Sigmoid colon (tissue), 7 donors: ENCODE data around the gene MYL10. TPM values are rescaled to one million over a fixed set of nuclear protein-coding genes. Genes with fewer than 3 reads are reported as not detected.

Source experiments
- DNase-seq: peaks from one replicate; pipeline ENCODE4 v3.0.0-alpha.2; 2019
- H3K27ac ChIP-seq, 4 donors: fragments of 200-600 bp; sonication (generic); one replicate each; pipeline ENCODE4 v1.5.1; 2016 to 2019; ENCODE audit warnings: mild to moderate bottlenecking in 1 of 4
- H3K27me3 ChIP-seq, 3 donors: fragments of 200-600 bp; sonication (generic); one replicate each; pipeline ENCODE4 v1.5.1; 2019; ENCODE audit warnings: mild to moderate bottlenecking in 1 of 3
- H3K36me3 ChIP-seq, 4 donors: fragments of 200-600 bp; sonication (generic); one replicate each; pipeline ENCODE4 v1.5.1; 2016 to 2019
- H3K4me1 ChIP-seq, 4 donors: fragments of 200-600 bp; sonication (generic); one replicate each; pipeline ENCODE4 v1.5.1; 2017 to 2019
- H3K4me3 ChIP-seq, 4 donors: fragments of 200-600 bp; sonication (generic); one replicate each; pipeline ENCODE4 v1.5.1; 2017 to 2019; ENCODE audit warnings: mild to moderate bottlenecking in 2 of 4, moderate library complexity in 1 of 4
- H3K9me3 ChIP-seq, 4 donors: fragments of 200-600 bp in 3 of 4; sonication (generic) in 3 of 4; one replicate each; pipeline versions ENCODE4 v1.5.1 to v1.6.1; 2013 to 2019
- CTCF ChIP-seq, 4 experiments: fragments of 450-650 bp in 3 of 4; fragments of 200-600 bp in 1 of 4; IDR thresholded peaks; one replicate each; pipeline ENCODE4 v1.5.1; 2016 to 2019; ENCODE audit warnings: antibody characterized with exemption in 4 of 4, mild to moderate bottlenecking in 3 of 4, moderate library complexity in 2 of 4
- EP300 ChIP-seq, 4 donors: sonication (generic); formaldehyde crosslinking; IDR thresholded peaks; one replicate each; pipeline ENCODE4 v1.6.1; 2017; ENCODE audit warnings: antibody characterized with exemption in 4 of 4
- POLR2A ChIP-seq, 2 donors: fragments of 450-650 bp; IDR thresholded peaks; one replicate each; pipeline ENCODE4 v1.6.1; 2016; ENCODE audit warnings: antibody characterized with exemption in 2 of 2, mild to moderate bottlenecking in 2 of 2, moderate library complexity in 2 of 2
- POLR2AphosphoS5 ChIP-seq, 4 donors: sonication (generic); formaldehyde crosslinking; IDR thresholded peaks; one replicate each; pipeline ENCODE4 v1.6.1; 2017; ENCODE audit warnings: antibody characterized with exemption in 4 of 4
- WGBS, 2 donors: extraction: QIAGEN DNeasy Blood & Tissue Kit; methylation state at CpG; one replicate each; pipeline ENCODE4 v1.1.7; 2013; 5-methylcytosine and 5-hydroxymethylcytosine counted together
- intact Hi-C: fragments of 100-400 bp; cut with DNase I; formaldehyde crosslinking; loops from one replicate; pipeline ENCODE4 v1.15.1; 2023
- polyA plus RNA-seq, 3 donors: library from polyadenylated mRNA; stranded (reverse); fragments of 200-250 nt; gene quantifications; one replicate each; pipeline ENCODE4 v1.2.3, GENCODE V29; 2013
- total RNA-seq, 4 donors: library from RNA; depleted of rRNA; stranded (reverse); fragments of >200 nt; gene quantifications; one replicate each; pipeline ENCODE4 v1.1.0, GENCODE V29; 2016
- donor health status: healthy with polysubstance abuse.
- donor health status: Bipolar disorder and iron deficiency.
- donor health status: healthy.

MYL10 gene
- total and polyA plus RNA-seq, 7 donors = not detected

DNA sequence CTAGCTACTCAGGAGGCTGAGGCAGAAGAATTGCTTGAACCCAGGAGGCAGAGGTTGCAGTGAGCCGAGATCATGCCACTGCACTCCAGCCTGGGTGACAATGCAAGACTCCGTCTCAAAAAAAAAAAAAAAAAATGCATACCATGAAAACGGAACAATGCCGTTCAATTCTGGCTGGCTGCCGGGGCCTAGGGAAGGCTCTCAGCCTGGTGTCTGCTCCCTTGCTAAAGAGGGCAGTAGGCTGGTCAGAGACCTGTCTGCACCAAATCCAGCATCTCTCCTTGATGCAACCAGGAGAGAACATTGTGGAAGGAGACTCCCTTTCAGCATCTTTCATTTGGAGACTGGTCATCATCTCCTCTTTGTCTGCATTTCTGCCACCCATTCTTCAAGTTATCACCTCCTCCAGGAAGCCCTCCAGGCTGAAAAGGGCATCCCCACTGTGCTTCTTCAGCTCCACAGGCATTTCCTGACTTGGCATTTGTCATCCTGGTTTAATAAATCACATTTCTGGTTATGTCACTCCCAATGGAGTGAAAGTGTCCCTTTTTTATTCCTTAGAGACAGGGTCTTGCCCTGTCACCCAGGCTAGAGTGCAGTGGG is 24.7 kb downstream of the MYL10 start:
- Histone ChIP-seq H3K36me3 (no peaks in the 10 kb centered on the region), H3K27ac (no peak overlapping the region), H3K27me3 (no peaks in the 10 kb centered on the region), H3K4me3 (no peak overlapping the region), H3K9me3 (no peaks in the 10 kb centered on the region), H3K4me1 (peaks cover 0 to 6% (median 3%) of the 10 kb centered on the region in 4 donors)
- WGBS, 2 donors = 81 to 90% methylated on average over 5 of the region's 5 CpGs
- DNase-seq = no peak
- TF ChIP-seq POLR2AphosphoS5 (IDR thresholded peaks at IDR 0.05) (no peak), POLR2A (IDR thresholded peaks at IDR 0.05) (no peak), EP300 (IDR thresholded peaks at IDR 0.05) (no peak), CTCF (IDR thresholded peaks at IDR 0.05) (no peak)
- intact Hi-C loops = no loop called here

GRCh38 chr7:101602484-101603241 is 26.4 kb downstream of the MYL10 start:
- H3K4me3 ChIP-seq = no peak overlapping the region
- peaks cover 0 to 6% (median 3%) of the 10 kb centered on the region in 4 donors for H3K4me1 ChIP-seq
- no peaks in the 10 kb centered on the region for H3K9me3 ChIP-seq
- TF ChIP-seq EP300 (IDR thresholded peaks at IDR 0.05) (no peak), CTCF (IDR thresholded peaks at IDR 0.05) (peak; percentile 40 to 78 (median 66)), POLR2AphosphoS5 (IDR thresholded peaks at IDR 0.05) (no peak), POLR2A (IDR thresholded peaks at IDR 0.05) (no peak)
- no peak overlapping the region for H3K27ac ChIP-seq
- H3K36me3 ChIP-seq = no peaks in the 10 kb centered on the region
- WGBS, 2 donors = 42 to 46% methylated on average over 25 of the region's 25 CpGs
- DNase-seq = peak; percentile 79
- intact Hi-C loops = loop anchor here (1.0 kb wide), 1 partner anchor 670 kb away; no protein-coding TSS in a partner anchor
- no peaks in the 10 kb centered on the region for H3K27me3 ChIP-seq

DNA sequence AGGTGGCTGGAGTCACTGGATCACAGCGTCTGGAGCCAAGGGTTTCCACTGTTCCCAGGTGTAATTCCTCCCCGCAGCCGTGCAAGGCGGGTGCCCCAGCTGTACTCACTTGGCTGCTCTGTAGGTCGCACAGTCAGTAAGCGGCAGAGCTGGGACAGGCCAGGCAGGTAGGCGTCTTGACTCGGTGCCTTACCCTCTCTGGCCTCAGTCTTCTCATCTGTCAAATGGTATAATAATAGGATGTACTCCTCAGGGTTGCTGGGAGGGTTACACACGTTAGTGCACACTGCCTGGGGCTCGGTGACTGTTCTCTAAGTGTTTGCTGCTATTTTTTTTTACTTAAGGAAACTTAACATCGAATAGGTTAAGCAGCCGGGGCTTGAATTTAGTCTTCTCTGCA is 27.0 kb downstream of the MYL10 start:
- TF ChIP-seq POLR2A (IDR thresholded peaks at IDR 0.05) (no peak), CTCF (IDR thresholded peaks at IDR 0.05) (no peak), POLR2AphosphoS5 (IDR thresholded peaks at IDR 0.05) (no peak), EP300 (IDR thresholded peaks at IDR 0.05) (no peak)

DNA sequence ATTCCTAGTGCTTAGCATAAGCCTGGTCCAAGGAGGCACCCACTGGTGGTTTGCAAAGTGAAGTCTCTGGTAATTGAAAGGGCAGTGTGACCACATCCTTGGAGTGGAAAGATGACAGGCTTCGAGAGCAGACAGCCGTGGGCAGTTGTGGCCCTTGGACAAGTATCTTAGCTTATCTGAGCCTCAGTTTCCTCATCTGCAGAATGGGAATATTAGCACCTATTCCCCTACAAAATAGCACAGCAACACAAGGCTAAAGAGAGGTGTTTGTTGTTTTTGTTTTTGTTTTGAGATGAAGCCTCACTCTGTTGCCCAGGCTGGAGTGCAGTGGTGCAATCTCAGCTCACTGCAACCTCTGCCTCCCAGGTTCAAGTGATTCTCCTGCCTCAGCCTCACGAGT is 29.3 kb downstream of the MYL10 start:
- Histone ChIP-seq H3K4me3 (no peak overlapping the region), H3K27ac (no peak overlapping the region), H3K4me1 (peaks cover 0 to 6% (median 3%) of the 10 kb centered on the region in 4 donors), H3K27me3 (no peaks in the 10 kb centered on the region), H3K36me3 (no peaks in the 10 kb centered on the region), H3K9me3 (no peaks in the 10 kb centered on the region)
- 89 to 91% methylated on average over 3 of the region's 3 CpGs for WGBS, 2 donors
- DNase-seq = no peak
- TF ChIP-seq POLR2A (IDR thresholded peaks at IDR 0.05) = no peak
- TF ChIP-seq CTCF (IDR thresholded peaks at IDR 0.05) = no peak
- no peak for TF ChIP-seq EP300 (IDR thresholded peaks at IDR 0.05)
- TF ChIP-seq POLR2AphosphoS5 (IDR thresholded peaks at IDR 0.05) = no peak
- intact Hi-C loops = no loop called here

More for the DNA sequence above, 27.0 kb downstream of the MYL10 start:
- Histone ChIP-seq H3K4me1 (peaks cover 0 to 6% (median 3%) of the 10 kb centered on the region in 4 donors), H3K4me3 (no peak overlapping the region), H3K27me3 (no peaks in the 10 kb centered on the region), H3K9me3 (no peaks in the 10 kb centered on the region), H3K27ac (no peak overlapping the region), H3K36me3 (no peaks in the 10 kb centered on the region)
- WGBS, 2 donors = 54 to 70% methylated on average over 12 of the region's 12 CpGs
- intact Hi-C loops = loop anchor here (1.0 kb wide), 1 partner anchor 670 kb away; no protein-coding TSS in a partner anchor
- no peak for DNase-seq
